ENCODE data around the gene CEACAM5. TPM values are rescaled to one million over a fixed set of nuclear protein-coding genes. Genes with fewer than 3 reads are reported as not detected.
"Not testable (repeated sequence)": the region's sequence is repeated elsewhere in the genome, so short reads cannot be mapped to it uniquely, and the experiment has no call there.

CEACAM5 gene
- polyA plus RNA-seq, 1 experiment: not detected

DNA sequence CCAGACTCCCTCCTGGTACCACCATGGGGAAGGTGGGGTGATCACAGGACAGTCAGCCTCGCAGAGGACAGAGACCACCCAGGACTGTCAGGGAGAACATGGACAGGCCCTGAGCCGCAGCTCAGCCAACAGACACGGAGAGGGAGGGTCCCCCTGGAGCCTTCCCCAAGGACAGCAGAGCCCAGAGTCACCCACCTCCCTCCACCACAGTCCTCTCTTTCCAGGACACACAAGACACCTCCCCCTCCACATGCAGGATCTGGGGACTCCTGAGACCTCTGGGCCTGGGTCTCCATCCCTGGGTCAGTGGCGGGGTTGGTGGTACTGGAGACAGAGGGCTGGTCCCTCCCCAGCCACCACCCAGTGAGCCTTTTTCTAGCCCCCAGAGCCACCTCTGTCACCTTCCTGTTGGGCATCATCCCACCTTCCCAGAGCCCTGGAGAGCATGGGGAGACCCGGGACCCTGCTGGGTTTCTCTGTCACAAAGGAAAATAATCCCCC, 505 bp upstream of the CEACAM5 start:
- Histone ChIP-seq H3K4me3 (ENCODE audit: low read depth, low read length) (no peak overlapping the region), H3K27ac (ENCODE audit: low read depth, low read length) (no peak overlapping the region), H3K9me3 (ENCODE audit: control insufficient read depth, insufficient read depth, low read length) (no peaks in the 10 kb centered on the region), H3K27me3 (ENCODE audit: control insufficient read depth, insufficient read depth, low read length) (no peaks in the 10 kb centered on the region)
- TF ChIP-seq, protein P1, sequence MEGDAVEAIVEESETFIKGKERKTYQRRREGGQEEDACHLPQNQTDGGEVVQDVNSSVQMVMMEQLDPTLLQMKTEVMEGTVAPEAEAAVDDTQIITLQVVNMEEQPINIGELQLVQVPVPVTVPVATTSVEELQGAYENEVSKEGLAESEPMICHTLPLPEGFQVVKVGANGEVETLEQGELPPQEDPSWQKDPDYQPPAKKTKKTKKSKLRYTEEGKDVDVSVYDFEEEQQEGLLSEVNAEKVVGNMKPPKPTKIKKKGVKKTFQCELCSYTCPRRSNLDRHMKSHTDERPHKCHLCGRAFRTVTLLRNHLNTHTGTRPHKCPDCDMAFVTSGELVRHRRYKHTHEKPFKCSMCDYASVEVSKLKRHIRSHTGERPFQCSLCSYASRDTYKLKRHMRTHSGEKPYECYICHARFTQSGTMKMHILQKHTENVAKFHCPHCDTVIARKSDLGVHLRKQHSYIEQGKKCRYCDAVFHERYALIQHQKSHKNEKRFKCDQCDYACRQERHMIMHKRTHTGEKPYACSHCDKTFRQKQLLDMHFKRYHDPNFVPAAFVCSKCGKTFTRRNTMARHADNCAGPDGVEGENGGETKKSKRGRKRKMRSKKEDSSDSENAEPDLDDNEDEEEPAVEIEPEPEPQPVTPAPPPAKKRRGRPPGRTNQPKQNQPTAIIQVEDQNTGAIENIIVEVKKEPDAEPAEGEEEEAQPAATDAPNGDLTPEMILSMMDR (IDR thresholded peaks at IDR 0.05; ENCODE audit: low read depth, low read length): no peak
- CTCF ChIA-PET: no interaction called here
- POLR2A ChIA-PET: no interaction called here
- no peak for DNase-seq (ENCODE audit: low read depth, low spot score)

DNA sequence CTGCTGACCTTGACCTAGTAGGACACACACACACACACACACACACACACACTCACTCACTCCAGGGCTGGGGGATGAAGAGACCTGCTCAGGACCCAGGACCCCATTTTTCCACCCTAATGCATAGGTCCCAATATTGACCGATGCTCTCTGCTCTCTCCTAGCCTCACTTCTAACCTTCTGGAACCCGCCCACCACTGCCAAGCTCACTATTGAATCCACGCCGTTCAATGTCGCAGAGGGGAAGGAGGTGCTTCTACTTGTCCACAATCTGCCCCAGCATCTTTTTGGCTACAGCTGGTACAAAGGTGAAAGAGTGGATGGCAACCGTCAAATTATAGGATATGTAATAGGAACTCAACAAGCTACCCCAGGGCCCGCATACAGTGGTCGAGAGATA, 1.1 kb downstream of the CEACAM5 start:
- DNase-seq (ENCODE audit: low read depth, low spot score); H3K4me3 ChIP-seq (ENCODE audit: low read depth, low read length); H3K27ac ChIP-seq (ENCODE audit: low read depth, low read length); POLR2A ChIA-PET; H3K27me3 ChIP-seq (ENCODE audit: control insufficient read depth, insufficient read depth, low read length); H3K9me3 ChIP-seq (ENCODE audit: control insufficient read depth, insufficient read depth, low read length); CTCF ChIA-PET: not testable (repeated sequence)

DNA sequence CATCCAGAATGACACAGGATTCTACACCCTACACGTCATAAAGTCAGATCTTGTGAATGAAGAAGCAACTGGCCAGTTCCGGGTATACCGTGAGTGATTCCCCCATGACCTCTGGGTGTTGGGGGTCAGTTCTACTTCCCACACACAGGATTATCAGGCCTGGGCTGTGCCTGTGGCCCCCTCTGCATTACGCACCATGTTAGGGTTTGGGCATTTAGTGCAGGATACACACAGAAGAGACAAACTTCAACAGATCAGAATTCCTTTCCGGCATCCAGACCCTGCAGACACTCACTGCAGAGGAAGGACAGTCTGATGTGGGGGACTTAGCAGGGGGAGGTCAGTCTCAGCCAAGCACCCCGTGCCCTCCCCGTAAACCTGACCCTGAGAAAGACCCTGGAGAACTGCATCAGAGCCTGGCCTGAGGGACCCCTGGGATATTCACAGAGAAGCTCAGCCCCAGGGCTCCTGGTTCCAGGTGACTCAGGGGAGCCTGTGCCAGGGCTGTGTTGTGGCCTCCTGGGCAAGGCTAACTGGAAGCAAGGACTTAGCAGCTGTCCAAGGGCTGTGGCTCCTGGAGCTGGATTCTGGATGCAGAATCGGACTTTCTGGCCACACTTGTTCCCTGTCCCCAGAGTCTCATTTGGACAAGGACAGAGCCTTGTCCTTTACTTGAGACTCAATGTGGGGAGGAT, 1.7 kb downstream of the CEACAM5 start:
- TF ChIP-seq, protein P1 (IDR thresholded peaks at IDR 0.05; ENCODE audit: low read depth, low read length): no peak
- Histone ChIP-seq H3K9me3 (ENCODE audit: control insufficient read depth, insufficient read depth, low read length) (no peaks in the 10 kb centered on the region), H3K27me3 (ENCODE audit: control insufficient read depth, insufficient read depth, low read length) (no peaks in the 10 kb centered on the region), H3K4me3 (ENCODE audit: low read depth, low read length) (no peak overlapping the region), H3K27ac (ENCODE audit: low read depth, low read length) (no peak overlapping the region)
- POLR2A ChIA-PET: no interaction called here
- CTCF ChIA-PET: no interaction called here
- DNase-seq (ENCODE audit: low read depth, low spot score): no peak

DNA sequence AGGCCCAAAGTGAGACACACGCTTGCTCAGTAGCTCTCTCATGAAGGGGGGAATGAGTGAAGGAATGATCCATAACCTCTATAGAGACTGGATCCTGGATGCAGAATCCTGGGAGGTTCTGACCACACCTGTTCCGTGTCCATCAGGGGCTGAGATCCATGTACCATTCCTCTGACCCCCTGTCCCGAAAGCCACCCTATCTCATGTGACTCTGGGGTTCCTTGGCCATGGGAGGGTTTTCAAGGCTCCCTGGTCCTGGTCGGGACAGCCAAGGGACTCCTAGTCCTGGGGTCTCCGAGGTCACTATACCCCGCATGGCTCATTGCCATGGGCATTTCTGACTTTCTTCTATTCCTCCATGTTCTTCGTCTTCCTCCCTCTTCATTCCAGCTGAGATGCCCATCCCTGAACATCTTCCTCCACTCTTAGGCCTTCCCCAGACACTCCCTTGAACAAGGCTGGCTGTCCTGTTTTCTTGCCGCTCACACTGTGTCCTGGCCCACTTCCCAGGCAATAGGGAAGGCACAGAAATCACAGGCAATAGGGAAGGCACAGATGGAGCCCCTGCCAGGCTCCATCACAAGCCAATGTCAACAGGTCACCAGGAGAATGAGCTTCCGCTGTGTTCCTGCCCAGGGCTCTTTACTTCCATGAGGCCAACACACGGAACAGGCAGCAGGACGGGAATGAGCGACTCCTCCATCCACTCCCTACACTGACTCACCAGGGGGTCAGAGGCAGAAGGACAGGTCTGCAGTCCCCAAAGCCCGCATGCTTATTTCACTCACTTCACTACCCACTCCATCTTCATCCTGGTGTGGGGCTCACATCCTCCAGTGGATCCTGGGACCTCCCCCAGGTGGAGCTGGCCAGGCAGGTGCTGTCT, 3.2 kb downstream of the CEACAM5 start:
- no peak overlapping the region for H3K4me3 ChIP-seq (ENCODE audit: low read depth, low read length)
- no peak overlapping the region for H3K27ac ChIP-seq (ENCODE audit: low read depth, low read length)
- CTCF ChIA-PET: no interaction called here
- TF ChIP-seq, protein P1 (IDR thresholded peaks at IDR 0.05; ENCODE audit: low read depth, low read length): no peak
- no peak for DNase-seq (ENCODE audit: low read depth, low spot score)
- no peaks in the 10 kb centered on the region for H3K27me3 ChIP-seq (ENCODE audit: control insufficient read depth, insufficient read depth, low read length)
- POLR2A ChIA-PET: no interaction called here
- no peaks in the 10 kb centered on the region for H3K9me3 ChIP-seq (ENCODE audit: control insufficient read depth, insufficient read depth, low read length)

DNA sequence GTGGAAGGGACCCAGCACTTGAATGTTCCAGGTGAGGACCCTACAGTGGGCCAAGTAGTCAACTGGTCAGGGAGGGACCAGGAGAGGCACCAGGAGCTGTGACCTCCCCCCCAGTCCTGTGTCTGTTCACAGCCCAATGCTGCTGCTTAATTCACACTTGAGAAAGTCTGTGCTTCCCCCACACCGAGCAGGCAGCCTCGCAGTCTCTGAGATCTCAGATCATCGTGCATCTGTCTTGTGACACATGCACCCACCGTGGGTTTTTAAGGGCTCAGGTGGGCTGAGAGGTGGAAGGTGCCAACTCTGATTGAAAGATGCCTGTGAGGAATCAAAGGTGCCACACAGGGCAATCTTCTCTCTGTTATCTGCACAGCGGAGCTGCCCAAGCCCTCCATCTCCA, 6.2 kb downstream of the CEACAM5 start:
- Histone ChIP-seq H3K27me3 (ENCODE audit: control insufficient read depth, insufficient read depth, low read length) (no peaks in the 10 kb centered on the region), H3K9me3 (ENCODE audit: control insufficient read depth, insufficient read depth, low read length) (no peaks in the 10 kb centered on the region), H3K27ac (ENCODE audit: low read depth, low read length) (no peak overlapping the region), H3K4me3 (ENCODE audit: low read depth, low read length) (no peak overlapping the region)
- TF ChIP-seq, protein P1 (IDR thresholded peaks at IDR 0.05; ENCODE audit: low read depth, low read length): no peak
- ChIA-PET POLR2A (no interaction called here), CTCF (no interaction called here)
- DNase-seq (ENCODE audit: low read depth, low spot score): no peak

Measured in AG04450 (cell line).